Measurements from ENCODE around the gene AP4M1. TPM values are rescaled to one million over a fixed set of nuclear protein-coding genes. Genes with fewer than 3 reads are reported as not detected.

AP4M1 gene
- total RNA-seq, 1 donor from 2014 or later: 15.5 TPM

DNA sequence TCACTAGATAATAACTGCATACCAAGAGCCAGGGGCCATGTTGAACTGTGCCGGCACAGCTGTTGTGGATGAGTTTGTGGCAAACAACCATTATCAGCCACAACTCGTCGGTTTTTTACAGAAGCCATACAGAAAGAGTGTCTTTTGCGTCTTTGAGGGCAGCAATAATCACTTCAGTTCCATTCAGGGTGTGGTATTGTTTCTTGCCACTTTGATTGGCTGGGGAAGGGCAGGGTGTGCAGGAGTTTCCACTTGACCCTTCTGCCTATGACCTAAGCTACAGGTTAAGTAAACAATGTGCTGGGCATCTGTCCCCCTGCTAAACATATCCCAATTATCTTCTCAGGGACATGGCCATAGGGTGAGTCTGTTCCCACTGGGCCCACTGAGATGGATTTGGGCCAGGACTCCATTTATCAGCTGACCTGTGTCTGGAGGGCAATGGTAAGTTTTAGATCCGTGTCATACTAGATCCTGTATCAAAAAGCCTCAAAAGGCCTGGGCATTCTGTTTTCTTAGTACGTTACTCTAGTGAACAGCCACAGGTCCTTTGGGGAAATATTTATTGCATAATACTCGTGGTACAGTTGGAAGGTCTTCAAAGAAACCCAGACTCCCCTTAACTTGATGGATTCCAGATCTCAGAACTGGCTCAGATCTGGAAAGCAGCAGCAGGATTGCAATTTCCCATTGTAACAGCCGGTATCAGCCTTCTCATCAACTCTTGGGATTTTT is 35.8 kb upstream of the AP4M1 start:
- H3K27ac Mint-ChIP-seq (ENCODE audit: unreplicated experiment): peak overlapping the region; percentile 58
- no peaks in the 10 kb centered on the region for H3K4me1 Mint-ChIP-seq (ENCODE audit: low read depth, unreplicated experiment)
- H3K9ac ChIP-seq (ENCODE audit: low read length): no peak overlapping the region
- H3K4me1 ChIP-seq (ENCODE audit: insufficient read depth, low read length): no peaks in the 10 kb centered on the region
- peaks cover 26% of the 10 kb centered on the region for H3K9me3 ChIP-seq (ENCODE audit: insufficient read depth, low read depth, low read length)
- H3K27ac ChIP-seq (ENCODE audit: low read depth, low read length): no peak overlapping the region
- peaks cover 4% of the 10 kb centered on the region for H4K20me1 ChIP-seq (ENCODE audit: insufficient read depth, low read length)
- H3K4me3 Mint-ChIP-seq (ENCODE audit: unreplicated experiment): no peak overlapping the region
- peaks cover 13% of the 10 kb centered on the region for H3K9me3 Mint-ChIP-seq (ENCODE audit: unreplicated experiment)
- no peak overlapping the region for H3K4me3 ChIP-seq (ENCODE audit: insufficient read depth, low read depth, low read length)
- DNase-seq (ENCODE audit: low read depth) (peak; percentile 64), FAIRE-seq (no peak)
- no peak overlapping the region for H3K4me2 ChIP-seq (ENCODE audit: low read length)
- TF ChIP-seq EZH2 (IDR thresholded peaks at IDR 0.05; ENCODE audit: insufficient read depth, low read length): no peak
- TF ChIP-seq, protein P1, sequence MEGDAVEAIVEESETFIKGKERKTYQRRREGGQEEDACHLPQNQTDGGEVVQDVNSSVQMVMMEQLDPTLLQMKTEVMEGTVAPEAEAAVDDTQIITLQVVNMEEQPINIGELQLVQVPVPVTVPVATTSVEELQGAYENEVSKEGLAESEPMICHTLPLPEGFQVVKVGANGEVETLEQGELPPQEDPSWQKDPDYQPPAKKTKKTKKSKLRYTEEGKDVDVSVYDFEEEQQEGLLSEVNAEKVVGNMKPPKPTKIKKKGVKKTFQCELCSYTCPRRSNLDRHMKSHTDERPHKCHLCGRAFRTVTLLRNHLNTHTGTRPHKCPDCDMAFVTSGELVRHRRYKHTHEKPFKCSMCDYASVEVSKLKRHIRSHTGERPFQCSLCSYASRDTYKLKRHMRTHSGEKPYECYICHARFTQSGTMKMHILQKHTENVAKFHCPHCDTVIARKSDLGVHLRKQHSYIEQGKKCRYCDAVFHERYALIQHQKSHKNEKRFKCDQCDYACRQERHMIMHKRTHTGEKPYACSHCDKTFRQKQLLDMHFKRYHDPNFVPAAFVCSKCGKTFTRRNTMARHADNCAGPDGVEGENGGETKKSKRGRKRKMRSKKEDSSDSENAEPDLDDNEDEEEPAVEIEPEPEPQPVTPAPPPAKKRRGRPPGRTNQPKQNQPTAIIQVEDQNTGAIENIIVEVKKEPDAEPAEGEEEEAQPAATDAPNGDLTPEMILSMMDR (IDR thresholded peaks at IDR 0.05; ENCODE audit: insufficient read depth, low read depth, low read length): no peak
- no peaks in the 10 kb centered on the region for H3K27me3 Mint-ChIP-seq (ENCODE audit: low read depth, unreplicated experiment)
- peaks cover 30% of the 10 kb centered on the region for H3K36me3 ChIP-seq (ENCODE audit: insufficient read depth, low read length)
- no peak overlapping the region for H2AFZ ChIP-seq (ENCODE audit: low read depth, low read length)
- H3K27me3 ChIP-seq (ENCODE audit: insufficient read depth, low read length): no peaks in the 10 kb centered on the region
- peaks cover 45% of the 10 kb centered on the region for H3K36me3 Mint-ChIP-seq (ENCODE audit: low read depth, unreplicated experiment)
- H3K79me2 ChIP-seq (ENCODE audit: insufficient read depth, low read length): peaks cover 8% of the 10 kb centered on the region

DNA sequence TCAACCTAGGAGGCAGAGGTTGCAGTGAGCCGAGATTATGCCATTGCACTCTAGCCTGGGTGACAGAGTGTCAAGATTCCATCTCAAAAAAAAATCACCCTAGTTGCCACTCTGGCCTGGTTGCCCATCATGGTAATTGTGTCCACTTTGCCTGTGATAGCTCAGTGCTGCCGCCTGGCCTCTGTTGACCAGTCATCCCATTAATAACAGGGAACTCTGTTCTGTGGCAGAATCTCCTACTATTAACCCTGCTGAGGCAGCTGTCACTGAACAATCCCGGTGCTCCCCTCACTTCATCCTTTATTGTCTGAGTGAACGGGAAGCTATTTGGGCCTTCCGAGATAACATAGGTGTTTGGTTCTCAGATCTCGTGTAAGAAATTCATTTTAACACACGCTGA is 34.5 kb upstream of the AP4M1 start:
- H3K4me3 Mint-ChIP-seq (ENCODE audit: unreplicated experiment): no peak overlapping the region
- H3K9me3 ChIP-seq (ENCODE audit: insufficient read depth, low read depth, low read length): peaks cover 39% of the 10 kb centered on the region
- no peak overlapping the region for H3K27ac Mint-ChIP-seq (ENCODE audit: unreplicated experiment)
- TF ChIP-seq, protein P1 (IDR thresholded peaks at IDR 0.05; ENCODE audit: insufficient read depth, low read depth, low read length): no peak
- no peak for TF ChIP-seq EZH2 (IDR thresholded peaks at IDR 0.05; ENCODE audit: insufficient read depth, low read length)
- H3K36me3 Mint-ChIP-seq (ENCODE audit: low read depth, unreplicated experiment): peaks cover 49% of the 10 kb centered on the region
- peaks cover 26% of the 10 kb centered on the region for H3K9me3 Mint-ChIP-seq (ENCODE audit: unreplicated experiment)
- FAIRE-seq (no peak), DNase-seq (ENCODE audit: low read depth) (no peak)
- H3K4me3 ChIP-seq (ENCODE audit: insufficient read depth, low read depth, low read length): no peak overlapping the region
- no peak overlapping the region for H3K9ac ChIP-seq (ENCODE audit: low read length)
- no peak overlapping the region for H3K27ac ChIP-seq (ENCODE audit: low read depth, low read length)
- no peak overlapping the region for H2AFZ ChIP-seq (ENCODE audit: low read depth, low read length)
- H3K4me2 ChIP-seq (ENCODE audit: low read length): no peak overlapping the region
- peaks cover 44% of the 10 kb centered on the region for H3K36me3 ChIP-seq (ENCODE audit: insufficient read depth, low read length)
- no peaks in the 10 kb centered on the region for H3K27me3 ChIP-seq (ENCODE audit: insufficient read depth, low read length)
- no peaks in the 10 kb centered on the region for H3K4me1 Mint-ChIP-seq (ENCODE audit: low read depth, unreplicated experiment)
- peaks cover 17% of the 10 kb centered on the region for H3K79me2 ChIP-seq (ENCODE audit: insufficient read depth, low read length)
- peaks cover 11% of the 10 kb centered on the region for H4K20me1 ChIP-seq (ENCODE audit: insufficient read depth, low read length)
- no peaks in the 10 kb centered on the region for H3K27me3 Mint-ChIP-seq (ENCODE audit: low read depth, unreplicated experiment)
- no peaks in the 10 kb centered on the region for H3K4me1 ChIP-seq (ENCODE audit: insufficient read depth, low read length)

DNA sequence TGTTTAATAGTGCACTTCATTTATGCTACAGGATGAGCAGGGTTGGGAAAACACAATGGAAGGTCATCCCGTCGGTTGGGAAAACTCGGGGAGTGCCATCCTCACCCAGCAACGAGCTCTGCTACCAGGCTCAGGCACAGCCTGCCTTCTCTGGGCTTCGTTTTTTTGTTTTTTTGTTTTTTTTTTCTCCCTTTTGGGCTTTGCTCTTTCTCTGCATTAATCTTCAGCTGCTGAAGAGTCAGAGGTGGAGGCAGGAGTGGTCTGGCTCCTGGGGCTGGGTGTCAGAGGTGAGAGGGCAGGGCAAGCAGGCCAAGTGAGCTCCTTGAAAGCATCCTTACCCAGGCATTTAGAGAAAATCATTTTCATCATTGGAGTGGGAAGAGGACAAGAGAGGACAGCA is 31.5 kb upstream of the AP4M1 start:
- Histone ChIP-seq H3K79me2 (ENCODE audit: insufficient read depth, low read length) (peaks cover 19% of the 10 kb centered on the region), H3K36me3 (ENCODE audit: insufficient read depth, low read length) (peaks cover 58% of the 10 kb centered on the region), H3K9ac (ENCODE audit: low read length) (no peak overlapping the region), H2AFZ (ENCODE audit: low read depth, low read length) (no peak overlapping the region), H3K4me2 (ENCODE audit: low read length) (no peak overlapping the region), H3K4me1 (ENCODE audit: insufficient read depth, low read length) (no peaks in the 10 kb centered on the region), H3K27me3 (ENCODE audit: insufficient read depth, low read length) (no peaks in the 10 kb centered on the region), H3K27ac (ENCODE audit: low read depth, low read length) (no peak overlapping the region), H3K9me3 (ENCODE audit: insufficient read depth, low read depth, low read length) (peaks cover 55% of the 10 kb centered on the region), H3K4me3 (ENCODE audit: insufficient read depth, low read depth, low read length) (peak overlapping the region; percentile 3), H4K20me1 (ENCODE audit: insufficient read depth, low read length) (peaks cover 18% of the 10 kb centered on the region)
- Mint-ChIP-seq H3K27ac (ENCODE audit: unreplicated experiment) (no peak overlapping the region), H3K9me3 (ENCODE audit: unreplicated experiment) (peaks cover 41% of the 10 kb centered on the region), H3K36me3 (ENCODE audit: low read depth, unreplicated experiment) (peaks cover 52% of the 10 kb centered on the region), H3K27me3 (ENCODE audit: low read depth, unreplicated experiment) (no peaks in the 10 kb centered on the region), H3K4me1 (ENCODE audit: low read depth, unreplicated experiment) (no peaks in the 10 kb centered on the region), H3K4me3 (ENCODE audit: unreplicated experiment) (no peak overlapping the region)
- no peak for FAIRE-seq
- no peak for DNase-seq (ENCODE audit: low read depth)
- TF ChIP-seq EZH2 (IDR thresholded peaks at IDR 0.05; ENCODE audit: insufficient read depth, low read length): no peak

All from astrocyte (in vitro differentiated cells and primary cell).